HL-60/S4 treated with phorbol 12-myristate 13-acetate at 8.2 ng/mL for 4 days and 3 days (cell line): Measurements from ENCODE around the gene PPM1J.

ENCODE experiments used
- in situ Hi-C: fragments of 300-500 bp; cut with MboI; formaldehyde crosslinking; loops from 2 replicates; pipeline ENCODE4 v1.15.0; 2022; ENCODE audit warnings: low sequenced_read_pairs

Gene PPM1J

DNA sequence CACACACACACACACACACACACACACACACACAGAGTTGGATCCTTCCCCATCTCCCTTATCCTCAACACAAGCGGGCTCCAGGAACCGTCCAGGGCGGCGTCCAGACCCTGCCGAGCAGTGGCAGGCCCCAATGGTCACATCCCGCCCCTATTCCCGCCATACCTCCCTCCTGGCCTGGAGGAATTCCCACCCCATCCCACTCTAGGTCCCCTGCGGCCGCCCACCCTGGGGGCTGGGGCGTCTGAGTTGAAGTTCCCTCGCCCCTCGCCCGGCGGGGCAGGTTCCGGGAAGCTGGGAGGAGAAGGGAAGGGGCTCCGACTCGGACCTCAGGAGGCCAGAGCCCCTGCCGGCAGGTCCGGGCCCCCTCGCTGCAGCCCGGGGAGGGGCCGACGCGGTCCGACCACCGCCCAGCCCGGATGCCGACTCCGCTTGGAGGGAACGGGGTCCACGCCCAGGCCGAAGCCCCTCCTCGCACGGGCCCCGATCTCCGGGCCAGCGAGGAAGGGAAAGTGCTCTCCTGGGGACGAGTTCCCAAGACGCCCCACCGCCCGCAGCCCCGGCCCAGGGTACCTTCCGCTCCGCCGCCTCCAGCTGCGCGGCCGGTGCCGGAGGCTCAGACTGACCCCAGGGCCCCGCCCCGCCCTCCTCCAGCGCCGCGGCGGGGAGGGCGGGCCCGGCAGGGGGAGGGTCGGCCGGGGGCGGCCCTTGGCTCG is 8.5 kb downstream of the PPM1J start, which contains the start of gene RHOC:
TSS of gene RHOC (minus strand) at position 623 of the 716 bp plus-strand sequence. CDS start 3,328 bp downstream, outside the sequence.
- in situ Hi-C loops, result no loop called here

DNA sequence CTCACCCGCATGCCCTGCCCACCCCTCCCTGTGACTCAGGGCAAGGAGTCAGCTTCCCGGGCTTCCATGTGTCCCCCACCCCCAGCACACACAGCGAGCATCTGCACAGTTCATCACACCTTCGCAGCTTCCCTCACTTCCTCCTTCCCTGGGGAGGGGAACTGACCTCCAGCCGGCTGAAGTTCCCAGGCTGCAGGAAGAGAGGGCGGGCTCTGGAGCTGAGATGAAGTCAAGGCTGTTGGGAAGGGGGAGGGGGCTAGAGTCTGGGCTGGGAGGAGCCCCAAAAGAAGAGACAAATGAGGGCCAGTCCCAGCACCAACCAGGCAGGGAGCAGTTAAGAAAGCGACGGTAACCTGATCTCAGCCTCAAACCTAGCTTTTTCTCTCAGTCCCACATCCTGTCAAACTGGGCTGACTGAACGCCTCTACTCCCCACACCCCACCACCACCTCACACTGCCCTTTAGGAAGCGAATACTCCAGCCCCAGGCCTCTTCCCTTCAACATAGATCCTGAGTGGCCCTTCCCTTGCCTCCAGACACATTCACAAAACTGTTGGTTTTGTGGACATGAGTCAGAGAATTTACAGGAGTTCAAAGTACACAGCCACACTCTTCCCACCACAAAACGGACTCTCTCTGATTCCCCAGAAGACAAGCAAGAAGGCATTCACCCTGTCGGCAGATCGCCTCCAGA is 10.1 kb downstream of the PPM1J start:
- in situ Hi-C loops, result no loop called here

- in situ Hi-C loops, result no loop called here
Measured at GRCh38 chr1:112704391-112704933, 10.7 kb downstream of the PPM1J start.

GRCh38 chr1:112703706-112704105 is 11.4 kb downstream of the PPM1J start:
- in situ Hi-C loops, result no loop called here

DNA sequence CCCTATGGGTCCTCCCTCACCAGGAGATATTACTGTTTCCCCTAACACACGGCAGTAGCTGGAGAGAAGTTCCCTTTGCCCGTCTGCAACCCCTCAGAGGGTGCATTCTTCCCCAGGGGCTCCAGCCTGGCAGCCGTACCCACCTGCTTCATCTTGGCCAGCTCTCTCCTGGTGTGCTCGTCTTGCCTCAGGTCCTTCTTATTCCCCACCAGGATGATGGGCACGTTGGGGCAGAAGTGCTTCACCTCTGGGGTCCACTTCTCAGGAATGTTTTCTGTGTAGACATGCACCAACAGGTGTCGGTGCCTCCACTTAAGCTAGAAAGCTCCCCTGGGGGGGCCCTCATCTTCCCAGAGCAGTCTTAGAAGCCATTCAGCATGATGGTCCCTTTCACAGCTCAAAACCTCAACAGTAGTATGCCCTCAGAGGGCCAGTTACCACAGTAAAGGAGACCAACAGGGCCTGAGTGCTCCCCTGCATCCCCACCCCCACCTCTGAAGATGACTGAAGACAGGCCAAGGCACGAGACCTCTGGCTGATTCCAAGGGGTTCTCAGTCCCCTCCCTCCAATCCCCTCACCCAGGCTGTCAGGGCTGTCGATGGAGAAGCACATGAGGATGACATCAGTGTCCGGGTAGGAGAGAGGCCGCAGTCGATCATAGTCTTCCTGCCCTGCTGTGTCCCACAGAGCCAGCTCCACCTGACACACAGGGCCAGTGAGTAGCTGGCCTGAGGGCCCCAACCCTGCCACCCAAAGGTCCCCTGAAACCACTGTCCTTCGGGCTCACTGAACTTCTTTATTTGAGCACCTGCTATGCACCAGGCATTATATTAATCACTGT is 12.5 kb downstream of the PPM1J start:
- in situ Hi-C loops, result no loop called here

DNA sequence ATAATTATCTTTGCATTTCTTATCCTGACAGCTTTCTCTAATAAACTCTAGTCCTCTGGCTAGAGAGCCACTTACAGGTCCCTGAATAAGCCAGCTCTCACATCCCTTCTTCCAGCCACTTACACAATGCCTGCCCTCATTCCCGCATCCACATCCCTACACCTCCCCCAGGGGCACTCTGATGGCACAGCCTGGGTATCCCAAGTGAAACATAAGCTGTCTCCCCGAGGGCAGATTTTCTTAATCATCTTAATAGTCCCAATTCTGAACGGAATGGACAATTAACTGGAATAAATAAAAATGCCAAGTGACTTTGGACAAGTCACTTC is 13.1 kb downstream of the PPM1J start:
- in situ Hi-C loops, result no loop called here

GRCh38 chr1:112701227-112702066 is 13.7 kb downstream of the PPM1J start:
- in situ Hi-C loops, result no loop called here

- in situ Hi-C loops, result no loop called here
Measured at GRCh38 chr1:112700290-112701226, 14.6 kb downstream of the PPM1J start.

GRCh38 chr1:112699425-112700144 is 15.5 kb downstream of the PPM1J start:
- in situ Hi-C loops, result no loop called here

DNA sequence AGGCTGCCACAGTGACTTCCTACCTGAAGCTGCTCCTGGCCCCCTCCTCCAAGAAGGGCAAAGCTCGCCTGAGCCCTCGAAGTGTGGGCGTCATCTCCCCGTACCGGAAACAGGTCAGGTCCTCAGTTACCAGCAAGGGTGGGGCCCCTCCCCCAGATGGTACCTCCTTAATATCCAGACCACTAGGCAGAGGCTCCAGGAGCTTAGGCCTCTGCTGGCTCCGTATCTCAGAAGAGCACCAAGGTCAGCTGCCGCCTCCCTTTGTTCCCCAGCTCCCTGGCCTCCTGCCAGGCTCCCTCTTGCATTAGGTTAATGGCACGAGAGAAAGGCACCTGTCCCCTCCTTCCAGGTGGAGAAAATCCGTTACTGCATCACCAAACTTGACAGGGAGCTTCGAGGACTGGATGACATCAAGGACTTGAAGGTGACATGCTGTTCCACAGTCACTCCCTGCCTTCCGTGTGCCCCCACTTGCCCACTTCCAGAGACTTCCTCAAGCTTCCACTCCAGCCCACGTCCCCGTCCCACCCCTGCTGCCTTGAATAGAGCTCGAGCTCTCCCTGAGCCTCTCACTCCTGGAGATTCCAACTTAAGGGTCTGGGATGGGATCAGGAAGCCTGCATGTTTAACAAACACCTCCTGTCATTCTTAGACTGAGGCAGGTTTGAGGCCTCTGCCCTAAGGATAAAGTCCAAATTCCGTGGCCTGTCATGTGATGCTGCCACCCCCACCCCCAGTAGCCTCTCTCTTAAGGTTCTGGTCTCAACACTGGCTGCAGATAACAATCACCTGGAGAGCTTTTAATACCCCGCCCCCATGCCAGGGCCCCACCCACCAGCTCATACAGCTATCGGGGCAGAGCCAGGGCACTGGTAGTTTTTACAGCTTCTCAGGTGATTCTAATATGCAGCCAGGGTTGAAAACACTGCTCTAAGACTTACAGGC is 16.5 kb downstream of the PPM1J start:
- in situ Hi-C loops, result no loop called here

GRCh38 chr1:112697781-112698201 is 17.3 kb downstream of the PPM1J start:
- in situ Hi-C loops, result no loop called here

DNA sequence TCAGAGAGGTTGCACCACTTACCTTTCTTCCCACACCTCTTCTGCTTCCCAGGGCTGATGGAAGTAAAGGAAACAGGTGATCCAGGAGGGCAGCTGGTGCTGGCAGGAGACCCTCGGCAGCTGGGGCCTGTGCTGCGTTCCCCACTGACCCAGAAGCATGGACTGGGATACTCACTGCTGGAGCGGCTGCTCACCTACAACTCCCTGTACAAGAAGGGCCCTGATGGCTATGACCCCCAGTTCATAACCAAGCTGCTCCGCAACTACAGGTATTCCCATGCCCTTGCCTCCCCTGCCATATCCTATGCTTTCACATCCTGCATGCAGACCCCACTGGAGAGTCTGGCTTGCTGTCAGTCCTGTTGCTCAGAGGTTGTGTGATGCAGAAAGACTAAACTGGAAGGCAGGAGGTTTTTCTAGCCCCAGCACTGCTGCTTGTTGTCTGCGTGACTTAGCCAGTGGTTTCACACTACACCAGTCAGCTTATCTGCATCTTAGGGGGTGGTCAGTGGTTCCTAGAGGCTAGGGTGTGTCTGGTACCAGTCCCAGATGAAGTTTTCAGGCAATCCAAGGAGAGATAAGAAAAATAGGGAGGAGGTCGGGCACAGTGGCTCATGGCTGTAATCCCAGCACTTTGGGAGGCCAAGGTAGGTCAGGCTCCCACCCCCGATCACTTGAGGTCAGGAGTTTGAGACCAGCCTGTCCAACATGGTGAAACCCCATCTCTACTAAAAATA is 18.4 kb downstream of the PPM1J start:
- in situ Hi-C loops, result no loop called here

GRCh38 chr1:112695276-112695675 is 19.9 kb downstream of the PPM1J start:
- in situ Hi-C loops, result no loop called here

DNA sequence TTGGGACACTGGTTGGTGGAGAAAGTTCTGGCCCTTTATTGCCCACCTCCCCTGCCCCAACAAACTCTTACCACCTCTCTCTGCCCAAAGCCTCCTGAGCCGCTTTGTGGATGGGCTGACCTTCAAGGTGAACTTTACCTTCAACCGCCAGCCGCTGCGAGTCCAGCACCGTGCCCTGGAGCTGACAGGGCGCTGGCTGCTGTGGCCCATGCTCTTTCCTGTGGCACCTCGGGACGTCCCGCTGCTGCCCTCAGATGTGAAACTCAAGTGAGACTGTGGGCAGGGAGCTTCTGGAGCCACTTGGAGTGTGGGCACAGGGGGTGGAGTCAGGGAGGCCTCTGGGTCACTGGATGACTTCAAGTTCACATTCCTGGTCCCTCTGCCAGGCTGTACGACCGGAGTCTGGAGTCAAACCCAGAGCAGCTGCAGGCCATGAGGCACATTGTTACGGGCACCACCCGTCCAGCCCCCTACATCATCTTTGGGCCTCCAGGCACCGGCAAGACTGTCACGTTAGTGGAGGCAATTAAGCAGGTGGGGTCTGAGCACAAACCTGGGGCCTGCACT is 20.7 kb downstream of the PPM1J start:
- in situ Hi-C loops, result no loop called here

GRCh38 chr1:112693821-112694220 is 21.3 kb downstream of the PPM1J start:
- in situ Hi-C loops, result no loop called here

- in situ Hi-C loops, result no loop called here
Measured at GRCh38 chr1:112692681-112693080, 22.5 kb downstream of the PPM1J start.

DNA sequence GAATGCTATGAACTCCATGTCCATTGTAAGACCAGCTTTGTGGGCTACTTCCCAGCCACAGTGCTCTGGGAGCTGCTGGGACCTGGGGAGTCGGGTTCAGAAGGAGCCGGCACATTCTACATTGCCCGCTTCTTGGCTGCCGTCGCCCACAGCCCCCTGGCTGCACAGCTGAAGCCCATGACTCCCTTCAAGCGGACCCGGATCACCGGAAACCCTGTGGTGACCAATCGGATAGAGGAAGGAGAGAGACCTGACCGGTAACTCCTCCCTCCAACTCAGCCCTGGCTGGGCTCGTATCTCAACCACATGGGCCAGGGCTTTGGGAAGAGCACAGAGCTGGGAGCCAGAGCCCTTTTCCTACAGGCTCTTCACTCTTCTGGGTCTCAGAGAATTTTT is 25.3 kb downstream of the PPM1J start:
- in situ Hi-C loops, result no loop called here
